GM12878 (cell line): ENCODE data around the gene ATN1. TPM values are rescaled to one million over a fixed set of nuclear protein-coding genes. Genes with fewer than 3 reads are reported as not detected.
A peak's percentile ranks its signal among the peaks of the same experiment; 100 is the strongest.

Source experiments
- ATAC-seq: fragments of 200-7000 bp; cut with Tn5 transposase; 3 replicates; pipeline ENCODE4 v1.9.1; 2020; ENCODE audit warnings: mild to moderate bottlenecking, moderate library complexity
- BruUV-seq: library from RNA; stranded (reverse); fragments of 400-500 nt; replicated peaks from 2 replicates; lab custom pipeline; 2021; lab: Mats Ljungman, UMichigan
- CTCF ChIA-PET: fragments of 300-600 bp; sonication (Branson Sonifier 250); formaldehyde crosslinking; extraction: SDS; loops from one replicate; lab custom pipeline; 2021; ENCODE audit warnings: inconsistent platforms; lab: Yijun Ruan, JAX
- POLR2A ChIA-PET: fragments of 350-600 bp; formaldehyde crosslinking; extraction: SDS; loops from one replicate; lab custom pipeline; 2021; ENCODE audit warnings: inconsistent platforms; lab: Charles Lee
- RAD21 ChIA-PET: fragments of 300-600 bp; sonication (Branson Sonifier 250); formaldehyde crosslinking; loops from one replicate; lab custom pipeline; 2023; ENCODE audit warnings: antibody characterized with exemption; ENCODE audit not compliant: unreplicated experiment; lab: Charles Lee
- SMC1A ChIA-PET: fragments of 300-600 bp; sonication (Branson Sonifier 250); formaldehyde crosslinking; loops from one replicate; lab custom pipeline; 2023; ENCODE audit not compliant: unreplicated experiment, uncharacterized antibody; lab: Charles Lee
- DNase-seq: peaks from one replicate; pipeline ENCODE4 v3.0.0-alpha.2; 2011; ENCODE audit warnings: low read depth, low spot score
- FAIRE-seq: peaks from 3 replicates; lab custom pipeline; 2011; peaks lifted over from hg19 to GRCh38; lab: Jason Lieb, UNC
- H2AFZ ChIP-seq: 2 replicates; pipeline ENCODE4 v1.6.0; 2011; ENCODE audit warnings: low read depth, low read length, control low read depth; ENCODE audit not compliant: control insufficient read depth
- H3K27ac ChIP-seq: 2 replicates; pipeline ENCODE4 v1.5.1; 2011; ENCODE audit warnings: control low read depth; ENCODE audit not compliant: control insufficient read depth, insufficient read depth
- H3K27me3 ChIP-seq, 2 experiments: replicated peaks in 1 of 2; 2 replicates each; pipeline versions ENCODE4 v1.6.0 to v1.6.1; 2011; ENCODE audit warnings: low read length in 1 of 2; ENCODE audit not compliant: control insufficient read depth in 2 of 2, insufficient read depth in 2 of 2
- H3K36me3 ChIP-seq, 2 experiments: 2 replicates each; pipeline ENCODE4 v1.5.1; 2011; ENCODE audit warnings: low read length in 1 of 2; ENCODE audit not compliant: control insufficient read depth in 2 of 2, insufficient read depth in 2 of 2
- H3K4me1 ChIP-seq: 2 replicates; pipeline ENCODE4 v1.6.1; 2011; ENCODE audit warnings: mild to moderate bottlenecking, low read length, moderate library complexity, mixed read lengths; ENCODE audit not compliant: control insufficient read depth, insufficient read depth
- H3K4me2 ChIP-seq: 2 replicates; pipeline ENCODE4 v1.6.0; 2011; ENCODE audit warnings: control low read depth; ENCODE audit not compliant: control insufficient read depth, insufficient read depth
- H3K4me3 ChIP-seq: fragments of 200-600 bp; sonication (generic); 2 replicates; pipeline ENCODE4 v1.5.1; 2016
- H3K79me2 ChIP-seq: 2 replicates; pipeline ENCODE4 v1.6.0; 2011; ENCODE audit warnings: low read length; ENCODE audit not compliant: control insufficient read depth, insufficient read depth
- H3K9ac ChIP-seq: 2 replicates; pipeline ENCODE4 v1.8.0; 2011; ENCODE audit warnings: low read length, control low read depth, mixed read lengths; ENCODE audit not compliant: control insufficient read depth, insufficient read depth
- H3K9me3 ChIP-seq: replicated peaks from 3 replicates; pipeline ENCODE4 v1.5.1; 2011; ENCODE audit warnings: mild to moderate bottlenecking, low read length; ENCODE audit not compliant: control insufficient read depth, insufficient read depth
- H4K20me1 ChIP-seq: 2 replicates; pipeline ENCODE4 v1.6.0; 2011; ENCODE audit not compliant: control insufficient read depth, insufficient read depth
- ASH2L ChIP-seq: fragments of 300-600, 200-600 bp; sonication (generic); IDR thresholded peaks from 2 replicates; pipeline ENCODE4 v1.6.1; 2017; ENCODE audit warnings: low read depth, mild to moderate bottlenecking, borderline replicate concordance
- ATF7 ChIP-seq: fragments of 450-650 bp; IDR thresholded peaks from 2 replicates; pipeline ENCODE4 v1.6.1; 2016; ENCODE audit warnings: low read depth, mild to moderate bottlenecking
- CBX3 ChIP-seq: fragments of 200-600 bp; sonication (generic); IDR thresholded peaks from 2 replicates; pipeline ENCODE4 v1.6.1; 2016; ENCODE audit warnings: low read depth, borderline replicate concordance
- GABPA ChIP-seq: IDR thresholded peaks from 2 replicates; pipeline ENCODE4 v1.6.1; 2014; ENCODE audit warnings: antibody characterized with exemption, low read depth, mild to moderate bottlenecking, inconsistent platforms
- HDAC6 ChIP-seq: fragments of 200-600 bp; sonication (generic); IDR thresholded peaks from one replicate; pipeline ENCODE4 v1.8.0; 2017; ENCODE audit warnings: antibody characterized with exemption; ENCODE audit not compliant: unreplicated experiment
- MEF2A ChIP-seq: IDR thresholded peaks from 2 replicates; pipeline ENCODE4 v1.6.1; 2011; ENCODE audit warnings: low read depth, mild to moderate bottlenecking, low read length, moderate library complexity; ENCODE audit not compliant: insufficient read depth
- SKIL ChIP-seq: fragments of 450-650 bp; IDR thresholded peaks from 2 replicates; pipeline ENCODE4 v1.6.1; 2017; ENCODE audit warnings: mild to moderate bottlenecking, low read depth, inconsistent platforms; ENCODE audit not compliant: poor library complexity, severe bottlenecking
- ZNF592 ChIP-seq: fragments of 450-650 bp; IDR thresholded peaks from 2 replicates; pipeline ENCODE4 v1.6.1; 2017; ENCODE audit warnings: mild to moderate bottlenecking, moderate library complexity
- WGBS: methylation state at CpG from one replicate; pipeline ENCODE4 v1.1.6; 2016; ENCODE audit warnings: low lambda C conversion rate; ENCODE audit not compliant: insufficient replicate concordance, insufficient coverage; ENCODE audit errors: missing lambda C conversion rate; 5-methylcytosine and 5-hydroxymethylcytosine counted together
- in situ Hi-C: fragments of 300-500 bp; cut with MboI; formaldehyde crosslinking; loops from 9 replicates; pipeline ENCODE4 v1.14.3; 2018; ENCODE audit warnings: mixed read lengths
- intact Hi-C: fragments of 100-400 bp; cut with micrococcal nuclease; formaldehyde crosslinking; loops from one replicate; pipeline ENCODE4 v1.14.2; 2022; ENCODE audit not compliant: unreplicated experiment
- polyA plus RNA-seq, 11 experiments: library from polyadenylated mRNA; depleted of rRNA in 4 of 11; unstranded in 6 of 11; stranded (reverse) in 5 of 11; fragments of >200 nt; fragmentation: Nextera tagmentation in 4 of 11; fragmentation: Illumina TruSeq in 1 of 11; extraction: Ambion mirVana in 4 of 11; extraction: Trizol in 1 of 11; gene quantifications; 1 replicate in 1 of 11; 2 replicates in 10 of 11; pipeline versions ENCODE4 v1.2.1 to v1.2.3, GENCODE V29; 2011 to 2016; ENCODE audit warnings: inconsistent platforms in 2 of 11, missing spikeins in 2 of 11, low read depth in 1 of 11
- total RNA-seq, 4 experiments: library from RNA; depleted of rRNA in 3 of 4; stranded (reverse); fragments of >200 nt in 3 of 4; fragmentation: Illumina TruSeq in 1 of 4; extraction: Trizol in 1 of 4; gene quantifications; 2 replicates each; pipeline versions ENCODE4 v1.2.1 to v1.2.3, GENCODE V29; 2013 to 2021

The ATN1 gene
- total and polyA plus RNA-seq, 10 of the 15 experiments (the other 5 are each of a cell fraction or from before 2014, with no cell fraction given), result 0.08 to 44.5 (median 5.0) TPM

- no peak for TF ChIP-seq ATF7
- TF ChIP-seq CBX3, result no peak
- TF ChIP-seq GABPA, result no peak
- TF ChIP-seq SKIL, result no peak
- no peak for TF ChIP-seq HDAC6
- no peak for TF ChIP-seq ASH2L
- TF ChIP-seq MEF2A, result no peak
- no peak for TF ChIP-seq ZNF592
- 70% methylated on average over 7 of the region's 7 CpGs for WGBS
- H3K4me3 ChIP-seq, result peak overlapping the region; percentile 4; the same call in 1 of the 2 replicates
- SMC1A ChIA-PET, result interaction anchor here (1.1 to 1.8 kb wide), 4 partner anchors 22 to 49 kb away, joined by 3 to 6 read pairs (median 3); partner anchors contain the start of genes C12orf57, RNU7-1 and SPSB2
- no peaks in the 10 kb centered on the region for H3K27me3 ChIP-seq
- H3K4me2 ChIP-seq, result peak overlapping the region; percentile 36
- H3K9me3 ChIP-seq, result no peaks in the 10 kb centered on the region
- H3K79me2 ChIP-seq, result peaks cover 3% of the 10 kb centered on the region
- POLR2A ChIA-PET, result interaction anchor here (0.6 to 1.5 kb wide), 3 partner anchors 10 to 110 kb away, joined by 4 to 6 read pairs (median 5); no protein-coding TSS in a partner anchor
- no peak for ATAC-seq
- RAD21 ChIA-PET, result interaction anchor here (0.6 to 2.4 kb wide), 5 partner anchors 16 to 70 kb away, joined by 3 to 10 read pairs (median 4); partner anchors contain the start of genes C12orf57, CDCA3 and RNU7-1
- DNase-seq, result no peak
- BruUV-seq, result no TSS peak
- CTCF ChIA-PET, result interaction anchor here (1.0 to 6.2 kb wide), 10 partner anchors 15 to 224 kb away, joined by 3 to 111 read pairs (median 5); partner anchors contain the start of genes C12orf57, C1RL, RNU7-1 and SPSB2
- in situ Hi-C loops, result no loop called here
- FAIRE-seq, result no peak
- H4K20me1 ChIP-seq, result no peaks in the 10 kb centered on the region
- peaks cover 44% of the 10 kb centered on the region for H3K4me1 ChIP-seq
- H3K27ac ChIP-seq, result peak overlapping the region; percentile 36
- peaks cover 2 to 9% of the 10 kb centered on the region in 2 experiments; a peak in 2 of 4 replicates for H3K36me3 ChIP-seq
- H2AFZ ChIP-seq, result no peak overlapping the region
- no peak overlapping the region for H3K9ac ChIP-seq
- intact Hi-C loops, result loop anchor here (5.0 kb wide), 2 partner anchors 171 to 191 kb away; partner anchors contain the start of gene C1R
Observed at GRCh38 chr12:6921539-6921938, 6.2 kb upstream of the ATN1 start.
